ENCODE results near the gene KIRREL3. TPM values are rescaled to one million over a fixed set of nuclear protein-coding genes. Genes with fewer than 3 reads are reported as not detected.

KIRREL3 gene
- total RNA-seq, 1 donor from 2014 or later, result 29.3 TPM

DNA sequence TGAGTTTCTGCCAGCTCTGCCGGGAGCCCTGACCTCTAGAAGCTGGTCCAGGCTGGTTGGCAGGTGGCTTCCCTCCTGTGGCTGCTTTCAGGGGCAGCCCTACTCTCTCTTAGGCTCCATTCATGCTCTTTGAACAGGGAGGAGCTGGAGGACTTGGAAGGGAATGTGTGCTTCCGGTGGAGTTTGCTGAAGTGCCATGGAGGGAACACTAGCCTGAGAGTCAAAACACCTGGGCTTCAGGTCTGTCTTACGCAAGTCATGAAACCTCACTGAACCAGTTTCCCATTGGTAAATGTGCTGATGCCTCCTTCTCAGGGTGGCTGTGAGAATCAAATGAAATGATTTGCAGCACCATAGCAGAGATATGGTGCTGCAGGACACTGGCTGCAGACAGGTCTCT lies 224.5 kb downstream of the KIRREL3 start:
- DNase-seq, result no peak

DNA sequence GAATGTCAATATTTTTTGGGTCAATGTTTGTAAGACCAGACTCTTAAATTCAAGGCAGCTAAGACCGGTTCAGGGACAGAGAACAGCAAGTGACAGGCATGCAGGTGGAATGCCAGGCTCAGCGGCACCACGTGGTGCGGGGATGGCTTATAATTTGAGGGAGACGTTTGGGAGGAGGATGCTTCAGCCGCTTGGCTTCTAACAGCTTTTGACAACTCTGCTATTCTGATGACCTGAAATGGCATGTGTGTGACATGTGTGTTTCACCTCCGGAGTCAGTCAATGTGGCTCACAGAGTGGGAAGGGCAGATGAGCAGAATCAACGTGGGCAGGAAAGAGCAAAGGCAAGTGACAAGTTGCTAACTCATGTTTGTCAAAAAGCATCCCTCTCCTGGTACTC lies 228.3 kb downstream of the KIRREL3 start:
- no peak for DNase-seq

DNA sequence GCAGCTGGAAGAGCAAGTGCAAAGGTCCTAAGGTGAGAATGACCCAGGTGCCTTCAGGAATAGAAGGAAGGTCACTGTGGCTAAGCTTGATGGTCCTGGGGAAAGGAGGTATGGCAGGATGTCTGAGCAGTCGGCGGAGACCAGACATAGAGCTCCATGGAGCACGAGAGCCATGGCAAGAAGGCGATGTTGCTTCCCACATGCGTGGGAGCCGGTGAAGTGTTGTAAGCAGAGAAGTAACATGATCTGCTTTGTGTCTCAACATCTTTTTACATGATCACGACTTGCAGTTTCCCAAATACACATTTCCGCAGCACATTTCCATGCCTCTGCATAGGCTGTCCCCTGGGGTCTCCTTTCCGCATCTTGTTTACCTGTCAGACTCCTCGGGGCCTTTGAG lies 231.9 kb downstream of the KIRREL3 start:
- DNase-seq, result no peak

DNA sequence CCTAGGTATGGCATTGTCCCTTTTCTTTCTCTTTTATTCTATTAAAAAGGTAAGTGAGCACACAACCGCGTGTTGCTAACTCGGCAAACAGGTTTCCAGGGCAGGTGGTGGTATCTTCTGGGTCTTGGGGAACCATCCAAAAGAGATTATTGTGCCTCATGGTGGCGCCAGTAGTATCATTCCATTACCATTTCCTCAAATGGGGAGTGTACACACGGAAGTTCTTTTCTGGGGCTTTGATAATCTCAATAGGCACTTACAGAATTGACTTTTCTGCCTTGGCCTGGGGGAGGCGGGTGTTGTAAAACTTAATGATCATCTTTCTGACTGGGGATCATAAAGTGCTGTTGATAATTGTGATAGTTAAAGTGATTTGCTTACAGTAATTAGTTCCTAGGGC lies 234.1 kb downstream of the KIRREL3 start:
- DNase-seq, result no peak

DNA sequence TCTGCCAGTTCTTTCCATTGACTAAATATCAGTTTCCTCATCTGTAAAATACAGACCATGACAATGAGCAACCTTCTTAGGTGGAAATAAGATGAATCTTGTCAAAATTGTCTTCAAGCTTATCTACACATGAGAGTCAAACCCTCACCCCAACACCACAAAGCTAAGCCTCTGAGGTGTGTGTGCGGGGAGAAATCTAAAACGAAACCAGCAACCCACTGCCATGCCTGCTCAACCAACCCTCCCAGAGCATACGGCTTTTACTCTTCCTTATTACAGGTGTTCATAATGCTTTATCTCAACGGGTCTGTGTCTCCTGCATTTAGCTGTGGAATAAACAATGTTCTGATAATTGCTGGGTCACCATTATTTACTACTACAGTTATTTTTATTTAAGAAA lies 235.4 kb downstream of the KIRREL3 start:
- no peak for DNase-seq

DNA sequence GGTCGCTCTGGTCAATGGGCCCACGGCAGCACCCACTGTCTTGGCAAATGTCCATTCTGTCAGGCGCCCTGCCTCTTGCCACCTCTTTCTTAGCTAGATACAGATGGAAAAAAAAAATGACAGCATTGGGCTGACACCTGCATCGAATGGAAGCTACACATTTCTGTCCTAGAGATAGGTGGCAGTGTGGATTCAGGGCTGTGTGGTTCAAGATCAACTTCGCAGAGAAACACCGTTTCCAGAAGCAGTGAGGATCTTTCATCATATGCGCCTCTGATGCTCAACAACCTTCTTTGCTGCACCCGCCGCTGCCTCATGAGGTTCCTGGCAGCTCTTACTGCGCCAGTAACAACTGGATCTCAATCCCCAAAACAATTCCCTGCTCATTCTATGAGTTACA lies 236.3 kb downstream of the KIRREL3 start:
- DNase-seq, result no peak

DNA sequence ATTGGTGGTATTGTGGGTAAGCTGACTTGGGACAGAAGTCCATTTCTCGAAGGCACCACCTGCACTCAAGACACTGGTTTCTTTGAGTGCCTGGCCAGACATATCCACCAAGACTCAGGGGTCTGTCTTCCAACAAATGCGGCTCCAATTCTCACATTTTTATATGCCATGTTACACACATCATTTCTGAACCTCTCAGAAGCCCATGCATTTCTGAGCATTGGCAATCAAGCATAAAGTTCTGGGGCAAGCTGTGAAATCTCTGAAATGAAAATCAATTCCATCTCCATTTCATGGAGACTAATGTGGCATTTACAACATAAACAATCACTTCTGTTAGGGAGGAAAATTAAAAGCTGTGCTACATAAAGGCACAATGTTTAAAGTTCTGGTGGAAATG lies 243.7 kb downstream of the KIRREL3 start:
- DNase-seq, result no peak

DNA sequence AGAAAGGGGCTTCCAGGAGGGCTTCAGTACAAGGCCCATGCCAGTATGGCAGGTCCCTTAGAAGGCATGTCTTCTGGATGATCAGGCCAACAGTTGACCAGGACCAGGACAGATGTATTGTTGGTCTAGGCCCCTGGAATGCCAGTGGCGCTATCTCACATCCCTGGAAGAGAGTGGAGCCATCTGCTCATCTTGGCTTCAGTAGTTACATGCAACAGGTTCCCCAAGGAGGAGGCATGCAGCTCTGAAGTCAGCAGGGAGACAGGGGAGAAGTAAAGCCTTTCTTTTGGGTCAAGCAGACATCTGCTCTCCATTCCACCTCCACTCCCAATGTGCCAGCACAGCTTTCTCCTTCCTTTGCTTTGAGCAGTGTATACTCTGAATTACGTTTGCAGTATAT lies 244.1 kb downstream of the KIRREL3 start:
- DNase-seq, result no peak

DNA sequence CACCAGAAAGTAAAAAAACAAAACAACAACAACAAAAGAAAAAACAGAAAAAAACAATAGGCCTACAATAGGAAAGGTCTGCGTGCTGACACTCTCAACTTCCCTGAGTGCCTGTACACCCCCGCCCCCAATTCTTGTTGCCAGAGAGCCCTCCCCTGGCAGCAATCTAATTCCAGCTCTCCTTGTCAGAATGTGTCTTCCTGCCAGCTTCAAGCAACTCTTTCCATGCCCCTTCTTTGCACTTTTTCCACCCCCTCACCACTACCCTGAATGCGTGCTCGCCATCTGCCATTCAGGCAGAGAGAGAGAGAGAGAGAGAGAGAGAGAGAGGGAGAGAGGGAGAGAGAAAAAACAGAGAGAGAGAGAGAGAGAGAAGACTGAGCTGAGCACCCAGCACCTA lies 245.0 kb downstream of the KIRREL3 start:
- DNase-seq, result no peak

DNA sequence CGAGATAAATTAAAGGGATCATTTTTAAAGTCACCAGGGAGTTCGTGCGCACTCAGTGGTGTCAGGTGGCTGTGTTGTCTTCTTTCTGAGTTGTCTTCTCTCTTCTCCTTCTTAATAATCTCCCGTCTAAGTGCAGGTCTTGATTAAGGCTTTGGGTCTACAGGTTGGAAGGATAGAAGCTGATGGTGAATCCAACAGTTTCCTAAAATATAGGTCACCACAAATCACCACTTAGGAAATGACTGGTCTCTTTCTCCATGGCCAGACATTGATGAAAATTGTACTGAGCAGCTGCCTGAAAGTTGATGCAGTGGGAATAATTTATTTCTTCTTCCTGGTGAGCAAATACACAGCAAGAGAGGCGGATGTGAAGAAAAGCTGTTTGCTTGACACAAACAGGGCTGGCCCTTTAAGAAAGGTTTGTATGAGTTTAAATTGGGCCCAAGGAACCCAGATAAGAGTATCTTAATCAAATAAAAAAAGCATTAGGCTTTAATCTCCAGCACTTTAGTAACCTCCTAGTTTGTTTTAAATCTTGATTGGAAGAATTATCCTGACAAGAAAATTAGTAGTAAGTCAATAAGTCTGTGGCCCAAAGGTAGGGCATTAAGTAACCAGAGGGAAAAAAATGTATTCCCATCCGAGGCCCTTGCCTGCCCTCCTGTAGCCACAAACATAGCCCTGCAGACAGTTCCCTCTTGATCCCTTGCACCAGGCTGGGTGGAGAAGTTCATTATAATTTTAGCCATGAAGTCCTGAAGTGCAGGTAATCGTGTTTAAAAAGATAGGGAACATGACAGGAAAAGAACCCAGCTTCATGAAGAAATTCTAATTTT lies 245.8 kb downstream of the KIRREL3 start:
- no peak for DNase-seq

DNA sequence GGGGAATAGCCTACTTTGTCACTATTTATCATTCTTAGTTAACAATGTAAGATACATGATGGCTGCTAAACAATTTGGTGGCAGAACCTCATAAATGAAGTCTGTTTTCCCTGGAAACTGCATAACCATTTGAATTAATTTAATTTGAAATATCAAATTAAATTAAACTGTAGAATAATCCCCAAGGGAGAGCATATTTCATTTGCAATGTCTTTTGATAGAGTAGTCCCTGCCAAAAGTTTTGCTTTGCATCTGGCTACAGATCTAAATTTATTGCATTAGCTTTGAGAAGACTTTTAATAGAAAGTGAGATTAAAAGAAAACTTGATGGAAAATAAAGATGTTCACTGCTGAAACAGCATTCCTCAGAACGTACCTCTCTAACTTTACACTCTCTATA lies 246.6 kb downstream of the KIRREL3 start:
- no peak for DNase-seq

DNA sequence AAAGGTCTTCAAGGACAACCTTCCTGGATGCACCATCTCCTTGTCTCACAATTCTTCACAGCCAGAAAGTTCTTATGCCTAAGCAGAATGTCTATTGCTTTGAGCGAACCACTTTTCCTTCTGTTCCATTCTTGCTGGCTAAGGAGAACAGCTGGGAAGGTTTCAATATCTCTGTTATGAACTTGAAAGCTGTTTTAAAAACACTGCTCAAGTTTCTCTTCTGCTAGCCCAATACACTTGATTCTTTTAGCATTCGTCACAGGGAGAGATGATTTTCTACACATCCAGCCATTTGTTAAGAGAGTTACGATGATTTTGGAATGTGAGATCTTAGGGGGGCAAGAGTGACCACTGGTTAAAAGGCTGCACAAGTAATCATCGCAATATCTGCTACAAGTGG lies 249.3 kb downstream of the KIRREL3 start:
- no peak for DNase-seq

DNA sequence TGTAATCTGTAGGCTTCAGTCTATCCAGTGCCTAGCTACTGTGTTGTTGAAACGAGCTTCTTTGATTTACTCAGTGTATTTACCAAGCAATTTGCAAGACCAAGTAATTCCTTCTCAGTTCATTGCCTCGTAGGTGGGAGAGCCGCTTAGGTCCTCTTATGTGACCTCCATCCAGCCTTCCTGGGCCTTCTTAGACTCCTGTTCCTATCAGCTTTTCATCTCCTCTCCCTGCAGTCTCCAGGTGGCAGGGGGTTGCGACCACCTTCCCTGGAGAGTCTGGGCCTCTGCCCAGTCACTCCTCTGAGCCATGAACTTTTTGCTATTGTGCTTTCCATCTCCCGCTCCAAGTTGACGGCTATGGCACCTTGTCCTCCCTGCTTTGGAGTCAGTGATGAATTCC lies 251.8 kb downstream of the KIRREL3 start:
- DNase-seq, result no peak

DNA sequence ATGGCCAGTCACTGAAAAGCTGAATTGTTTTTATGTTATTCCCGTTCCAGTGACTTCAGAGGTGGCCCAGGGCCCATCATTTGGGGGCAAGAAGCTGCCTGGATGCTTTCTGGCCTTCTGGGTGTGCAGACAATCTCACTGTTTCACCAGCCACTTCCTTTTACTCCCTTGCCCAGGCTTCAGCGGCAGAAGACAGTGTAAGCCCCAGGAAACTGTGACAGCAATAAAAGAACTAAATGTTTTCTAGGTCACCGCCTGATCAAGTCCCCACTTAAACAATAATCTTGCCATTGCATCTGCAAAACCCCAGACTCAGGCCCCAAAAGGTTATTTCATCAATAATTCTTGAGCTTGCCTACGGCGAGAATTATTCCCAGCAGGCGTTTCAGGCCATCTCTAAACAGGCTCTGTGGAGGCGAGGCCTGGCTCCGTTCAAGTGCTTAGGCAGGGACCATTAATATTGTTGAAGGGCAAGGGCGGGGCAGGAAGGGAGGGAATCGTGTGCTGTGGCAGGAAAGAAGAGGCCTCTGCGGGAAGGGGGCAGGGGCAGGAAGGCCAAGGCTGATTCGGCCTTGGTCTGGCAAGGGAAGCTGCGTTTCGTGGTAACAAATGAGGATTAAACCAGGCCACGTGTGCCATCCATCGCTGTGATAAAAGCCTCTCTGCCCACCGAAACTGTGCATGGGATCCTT lies 252.3 kb downstream of the KIRREL3 start:
- DNase-seq, result no peak

DNA sequence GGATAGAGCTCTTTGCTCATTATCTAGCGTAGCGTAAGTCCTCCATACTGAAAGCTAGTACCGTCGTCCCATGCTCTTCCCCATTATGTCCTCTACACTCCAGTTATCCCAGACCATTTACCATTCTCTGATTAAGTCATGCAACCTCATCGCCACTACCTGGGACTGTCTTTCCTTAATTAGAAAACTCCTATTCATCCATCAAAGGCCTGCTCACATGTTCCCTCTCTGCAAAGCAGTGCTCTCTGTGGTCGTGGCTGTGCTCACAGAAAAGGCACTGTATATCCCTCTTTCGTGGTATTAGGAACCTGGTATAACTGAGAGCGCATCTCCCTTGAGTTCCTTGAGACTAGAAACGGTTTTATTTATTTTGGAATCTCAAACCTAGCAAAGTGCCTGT lies 253.3 kb downstream of the KIRREL3 start:
- no peak for DNase-seq

DNA sequence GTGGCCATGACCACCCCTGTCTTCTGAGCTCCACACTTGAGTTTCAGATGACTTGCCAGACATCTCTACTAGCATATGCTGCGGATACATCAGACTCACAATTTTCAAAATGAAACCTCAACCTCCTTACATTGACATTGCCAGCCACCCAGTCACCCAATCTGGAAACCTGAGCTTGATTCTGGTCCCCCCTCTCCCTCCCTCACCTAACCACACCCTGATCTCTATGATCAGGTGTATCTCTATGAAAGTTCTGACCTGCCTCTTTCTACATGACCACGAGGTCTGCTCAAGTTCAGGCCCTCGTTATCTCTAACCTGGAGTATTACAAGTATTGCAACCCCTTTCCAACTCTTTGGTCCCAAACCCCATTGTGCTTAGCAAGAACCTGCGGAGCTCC lies 254.1 kb downstream of the KIRREL3 start:
- no peak for DNase-seq

DNA sequence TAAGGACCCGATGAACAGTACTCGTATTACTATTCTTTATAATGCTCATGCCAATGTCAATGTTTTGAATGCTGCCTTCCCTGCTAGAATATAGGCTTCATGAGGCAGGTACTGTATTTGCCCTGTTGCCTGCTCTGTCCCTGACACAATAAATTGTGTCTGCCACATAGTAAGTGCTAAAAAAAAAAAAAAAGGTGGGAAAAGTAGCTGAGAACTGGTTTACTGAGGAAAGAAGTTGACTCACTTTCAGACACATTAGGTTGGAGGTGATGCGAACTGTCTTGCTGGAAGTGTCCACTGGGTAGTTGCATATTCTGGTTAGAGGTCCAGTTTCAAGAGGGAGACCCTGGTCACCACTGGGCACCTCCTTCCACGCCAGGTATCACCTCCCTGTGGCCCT lies 255.9 kb downstream of the KIRREL3 start:
- no peak for DNase-seq

DNA sequence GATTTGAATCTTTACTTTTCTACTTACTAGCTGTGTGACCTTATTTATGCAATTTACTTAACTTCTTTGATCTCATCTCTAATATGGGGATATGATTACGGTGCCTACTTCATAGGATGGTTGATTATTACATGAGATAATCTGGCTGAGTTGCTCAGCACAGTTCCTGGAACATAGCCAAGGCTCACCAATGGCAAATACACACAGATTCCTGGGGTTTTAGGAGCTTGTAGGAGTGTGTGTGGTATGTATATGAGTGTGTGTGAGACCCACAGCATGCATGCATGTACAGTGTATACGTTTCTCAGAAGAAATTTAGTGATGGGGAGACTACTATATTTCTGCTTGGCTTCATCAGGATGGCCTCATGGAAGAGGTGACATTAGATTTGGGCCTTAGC lies 256.9 kb downstream of the KIRREL3 start:
- DNase-seq, result no peak

DNA sequence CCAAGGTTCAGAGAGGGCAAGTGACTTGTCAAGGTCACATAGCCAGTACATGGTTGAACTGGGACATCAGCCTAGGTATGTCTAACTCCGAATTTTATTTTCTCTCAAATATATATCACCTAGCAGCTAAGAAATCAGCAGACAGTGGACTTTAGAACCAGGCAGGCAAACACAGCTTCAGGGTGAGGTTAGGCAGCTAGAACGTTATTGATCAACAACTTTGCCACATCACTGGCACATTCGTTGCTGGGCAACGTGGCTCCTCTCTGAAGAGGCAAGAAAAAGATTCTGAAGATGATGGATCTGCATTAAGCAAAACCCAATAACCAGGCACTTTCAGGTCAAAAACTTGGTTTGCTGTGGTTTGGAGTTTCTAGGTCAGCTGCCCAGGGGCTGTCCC lies 258.0 kb downstream of the KIRREL3 start:
- DNase-seq, result no peak

DNA sequence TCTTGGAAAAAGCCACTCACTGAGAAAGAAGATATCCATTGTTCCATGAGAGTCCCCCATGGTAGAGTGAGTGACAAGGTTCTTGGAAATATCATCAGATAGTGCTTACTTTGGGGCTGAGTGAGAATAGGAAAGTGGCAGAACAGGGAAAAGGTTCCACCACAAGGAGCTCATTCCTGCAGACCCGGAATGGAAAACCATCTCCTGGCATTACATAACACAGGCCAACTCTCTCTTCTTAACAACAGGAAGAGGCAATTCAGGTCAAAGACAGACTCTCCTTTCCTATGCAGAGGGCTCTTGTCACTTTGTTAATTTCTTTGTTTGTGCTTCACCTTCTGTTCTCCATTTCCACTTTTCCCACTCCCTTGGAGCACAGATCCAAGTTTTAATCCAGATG lies 259.7 kb downstream of the KIRREL3 start:
- DNase-seq, result no peak

DNA sequence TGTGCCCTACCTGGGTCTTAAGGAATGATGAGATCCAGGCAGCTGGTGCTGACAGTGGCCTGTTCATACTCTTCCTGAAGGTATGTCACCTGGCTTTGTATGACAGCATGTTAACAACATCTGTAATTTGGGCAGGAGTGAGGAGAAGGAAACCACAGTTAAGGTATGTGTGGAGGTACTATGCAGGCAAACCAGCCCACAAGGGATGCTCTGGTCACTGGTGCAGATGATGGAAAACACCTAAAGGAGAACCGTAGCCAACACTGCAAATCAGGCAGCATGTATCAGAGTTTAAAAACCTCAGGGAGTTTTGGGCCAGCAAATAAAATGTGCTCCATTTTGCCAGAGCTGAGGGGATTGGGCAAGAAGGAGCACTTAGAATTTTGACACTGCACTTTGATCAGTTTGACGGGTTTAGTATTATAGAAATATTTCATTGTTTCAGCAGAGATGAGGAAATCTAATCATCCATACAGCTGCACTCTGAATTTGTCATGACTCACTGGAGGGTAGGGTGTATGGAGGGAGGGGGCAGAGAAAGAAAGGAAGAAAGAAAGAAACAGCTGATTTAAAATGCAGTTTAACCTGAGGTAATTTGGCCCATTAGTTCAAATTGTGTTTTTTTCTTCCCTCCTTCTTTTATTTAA lies 260.9 kb downstream of the KIRREL3 start:
- no peak for DNase-seq

DNA sequence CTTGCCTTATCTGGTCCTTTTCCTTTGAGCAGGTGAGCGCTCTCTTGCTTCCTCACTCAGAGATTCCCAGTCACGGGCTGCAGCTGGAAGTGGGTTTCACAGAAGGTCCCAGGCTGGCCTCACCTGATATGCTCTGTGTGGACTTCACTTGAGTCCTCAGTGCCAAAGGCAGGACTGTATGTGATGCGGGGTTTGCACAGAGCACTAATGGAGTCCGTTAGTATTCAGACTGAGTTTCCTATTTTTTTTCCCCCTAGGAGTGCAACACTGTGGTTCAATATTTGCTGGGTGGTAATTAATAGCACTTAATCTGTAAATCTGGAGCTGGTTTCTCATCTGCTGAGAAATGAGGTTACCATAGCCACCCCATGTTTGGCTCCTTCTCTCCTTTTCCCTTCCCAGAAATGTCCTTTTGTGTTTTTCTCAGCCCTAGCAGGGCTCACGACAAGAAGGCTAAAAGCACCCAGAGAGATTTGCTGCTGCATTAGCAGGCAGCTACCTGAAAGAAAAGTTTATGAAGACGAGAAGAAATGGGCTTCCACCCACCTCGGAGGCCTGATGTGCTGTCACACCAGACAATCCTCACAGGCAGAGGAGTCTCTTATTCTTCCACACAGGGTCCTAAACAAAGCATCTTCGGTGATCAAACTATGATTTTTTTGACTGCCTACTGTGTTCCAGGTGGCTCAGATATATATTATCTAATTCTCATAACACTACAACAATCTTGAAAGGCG lies 262.1 kb downstream of the KIRREL3 start:
- no peak for DNase-seq
